Aorta (tissue), 5 donors: ENCODE data around the gene IRX6. TPM values are rescaled to one million over a fixed set of nuclear protein-coding genes. Genes with fewer than 3 reads are reported as not detected.

Source experiments
- ATAC-seq: fragments of 200-7000 bp; cut with Tn5 transposase; one replicate; pipeline ENCODE4 v1.9.1; 2022; ENCODE audit warnings: moderate library complexity; ENCODE audit not compliant: low FRiP score
- DNase-seq, 2 donors: peaks; one replicate each; pipeline ENCODE4 v3.0.0-alpha.2; 2020
- H3K27ac ChIP-seq, 2 donors: one replicate each; pipeline ENCODE4 v1.5.1; 2013; ENCODE audit warnings: low read length in 2 of 2, mild to moderate bottlenecking in 2 of 2, moderate library complexity in 2 of 2, control low read depth in 1 of 2, inconsistent platforms in 1 of 2, low read depth in 1 of 2
- H3K27me3 ChIP-seq, 2 donors: one replicate each; pipeline ENCODE4 v1.6.1; 2013; ENCODE audit warnings: control low read depth in 1 of 2, low read length in 1 of 2, mild to moderate bottlenecking in 1 of 2, moderate library complexity in 1 of 2; ENCODE audit not compliant: insufficient read depth in 2 of 2, control insufficient read depth in 1 of 2
- H3K36me3 ChIP-seq, 2 donors: one replicate each; pipeline ENCODE4 v1.6.1; 2013; ENCODE audit warnings: control low read depth in 1 of 2, low read length in 1 of 2, mild to moderate bottlenecking in 1 of 2; ENCODE audit not compliant: insufficient read depth in 2 of 2, control insufficient read depth in 1 of 2
- H3K4me1 ChIP-seq, 2 donors: one replicate each; pipeline ENCODE4 v1.6.1; 2013; ENCODE audit warnings: low read length in 2 of 2, control low read depth in 1 of 2, mild to moderate bottlenecking in 1 of 2, moderate library complexity in 1 of 2; ENCODE audit not compliant: insufficient read depth in 2 of 2, control insufficient read depth in 1 of 2
- H3K4me3 ChIP-seq, 2 donors: one replicate each; pipeline ENCODE4 v1.5.1; 2013; ENCODE audit warnings: low read length in 2 of 2, control low read depth in 1 of 2, mild to moderate bottlenecking in 1 of 2
- H3K9me3 ChIP-seq: one replicate; pipeline ENCODE4 v1.6.1; 2013; ENCODE audit warnings: mild to moderate bottlenecking, low read length; ENCODE audit not compliant: control insufficient read depth
- WGBS, 2 donors: extraction: QIAGEN DNeasy Blood & Tissue Kit; methylation state at CpG; one replicate each; pipeline ENCODE4 v1.1.7; 2013; 5-methylcytosine and 5-hydroxymethylcytosine counted together
- intact Hi-C, 2 donors: fragments of 100-400 bp; cut with DNase I; formaldehyde crosslinking; loops; one replicate each; pipeline versions ENCODE4 v1.14.2 to v1.15.0; 2022
- polyA plus RNA-seq, 2 donors: library from polyadenylated mRNA; stranded (reverse); fragments of 200-250 nt; gene quantifications; one replicate each; pipeline ENCODE4 v1.2.3, GENCODE V29; 2013
- total RNA-seq, 2 donors: library from RNA; stranded (reverse); fragmentation: NEBNext Ultra II Directional; extraction: Animal tissue kit (Norgen Biotek cat#: 25700); gene quantifications; one replicate each; pipeline ENCODE4 v1.2.1, GENCODE V29; 2021
- donor health status: healthy with polysubstance abuse.
- donor health status: Bipolar disorder and iron deficiency.
- donor health status: DM: no; HTN: no; CAD: no.
- donor health status: DM: no; HTN: no; CAD: no.
- donor health status: DM: yes; HTN: yes; CAD: no.

The IRX6 gene
- total and polyA plus RNA-seq, 4 donors: 0.12 to 0.16 TPM; not detected in 2

- no peak for ATAC-seq
- WGBS, 2 donors: 10 to 14% methylated on average over 12 of the region's 12 CpGs
- Histone ChIP-seq H3K27ac (no peak overlapping the region), H3K36me3 (no peaks in the 10 kb centered on the region), H3K4me1 (no peaks in the 10 kb centered on the region), H3K9me3 (no peaks in the 10 kb centered on the region), H3K27me3 (no peaks in the 10 kb centered on the region), H3K4me3 (no peak overlapping the region)
- DNase-seq: no peak
- intact Hi-C loops: no loop called here
These were observed 1.6 kb downstream of the IRX6 start for GRCh38 chr16:55325458-55326109.

GRCh38 chr16:55326261-55327092 lies 2.5 kb downstream of the IRX6 start:
- no peak for DNase-seq
- Histone ChIP-seq H3K4me3 (no peak overlapping the region), H3K27me3 (no peaks in the 10 kb centered on the region), H3K4me1 (no peaks in the 10 kb centered on the region), H3K36me3 (no peaks in the 10 kb centered on the region), H3K9me3 (no peaks in the 10 kb centered on the region), H3K27ac (no peak overlapping the region)
- WGBS, 2 donors: 9% methylated on average over 20 to 21 of the region's 21 CpGs
- intact Hi-C loops: no loop called here
- ATAC-seq: no peak

- ATAC-seq (no peak), DNase-seq (no peak)
- H3K4me1 ChIP-seq: no peaks in the 10 kb centered on the region
- no peak overlapping the region for H3K4me3 ChIP-seq
- no peaks in the 10 kb centered on the region for H3K9me3 ChIP-seq
- H3K36me3 ChIP-seq: no peaks in the 10 kb centered on the region
- intact Hi-C loops: no loop called here
- 7 to 11% methylated on average over 55 of the region's 55 CpGs for WGBS, 2 donors
- H3K27ac ChIP-seq: no peak overlapping the region
- no peaks in the 10 kb centered on the region for H3K27me3 ChIP-seq
These were observed 4.9 kb downstream of the IRX6 start for GRCh38 chr16:55328611-55329569.

- H3K4me1 ChIP-seq: no peaks in the 10 kb centered on the region
- no peak for DNase-seq
- no peak overlapping the region for H3K27ac ChIP-seq
- no peaks in the 10 kb centered on the region for H3K27me3 ChIP-seq
- intact Hi-C loops: no loop called here
- ATAC-seq: no peak
- H3K36me3 ChIP-seq: no peaks in the 10 kb centered on the region
- no peaks in the 10 kb centered on the region for H3K9me3 ChIP-seq
- WGBS, 2 donors: 37 to 51% methylated on average over 8 of the region's 8 CpGs
- no peak overlapping the region for H3K4me3 ChIP-seq
These were observed 5.9 kb downstream of the IRX6 start for GRCh38 chr16:55329791-55330428.

- Histone ChIP-seq H3K27ac (no peak overlapping the region), H3K4me1 (no peaks in the 10 kb centered on the region), H3K36me3 (no peaks in the 10 kb centered on the region), H3K9me3 (no peaks in the 10 kb centered on the region), H3K27me3 (no peaks in the 10 kb centered on the region), H3K4me3 (no peak overlapping the region)
- intact Hi-C loops: no loop called here
- ATAC-seq (no peak), DNase-seq (no peak)
- 7 to 8% methylated on average over 53 of the region's 53 CpGs for WGBS, 2 donors
These were observed 7.0 kb downstream of the IRX6 start for GRCh38 chr16:55330781-55331647.

- H3K4me1 ChIP-seq: no peaks in the 10 kb centered on the region
- H3K9me3 ChIP-seq: no peaks in the 10 kb centered on the region
- ATAC-seq (no peak), DNase-seq (no peak)
- no peaks in the 10 kb centered on the region for H3K36me3 ChIP-seq
- WGBS, 2 donors: 14 to 17% methylated on average over 28 of the region's 28 CpGs
- intact Hi-C loops: no loop called here
- no peak overlapping the region for H3K4me3 ChIP-seq
- H3K27ac ChIP-seq: no peak overlapping the region
- H3K27me3 ChIP-seq: no peaks in the 10 kb centered on the region
These were observed 7.7 kb downstream of the IRX6 start for GRCh38 chr16:55331648-55332185.

- no peak for DNase-seq
These were observed 9.7 kb downstream of the IRX6 start for GRCh38 chr16:55333684-55334083.

More at GRCh38 chr16:55333684-55334083, 9.7 kb downstream of the IRX6 start:
- no peaks in the 10 kb centered on the region for H3K9me3 ChIP-seq
- intact Hi-C loops: no loop called here
- no peaks in the 10 kb centered on the region for H3K36me3 ChIP-seq
- no peak for ATAC-seq
- 88 to 91% methylated on average over 2 of the region's 2 CpGs for WGBS, 2 donors
- H3K27me3 ChIP-seq: no peaks in the 10 kb centered on the region
- no peaks in the 10 kb centered on the region for H3K4me1 ChIP-seq
- H3K27ac ChIP-seq: no peak overlapping the region
- H3K4me3 ChIP-seq: no peak overlapping the region
